DND-41 (cell line): Measurements from ENCODE around the gene DNAH12.
"Not testable (repeated sequence)": the region's sequence is repeated elsewhere in the genome, so short reads cannot be mapped to it uniquely, and the experiment has no call there.

ENCODE experiments used
- ATAC-seq: fragments of 200-7000 bp; cut with Tn5 transposase; 3 replicates; pipeline ENCODE4 v1.9.1; 2021; ENCODE audit warnings: low read depth; ENCODE audit not compliant: insufficient read depth
- DNase-seq: peaks from one replicate; pipeline ENCODE4 v3.0.0-alpha.2; 2020
- H2AFZ ChIP-seq: 2 replicates; pipeline ENCODE4 v1.6.0; 2012; ENCODE audit warnings: low read depth, low read length
- H3K27ac ChIP-seq: 2 replicates; pipeline ENCODE4 v1.5.1; 2012; ENCODE audit warnings: low read length, inconsistent platforms
- H3K27me3 ChIP-seq: fragments of 200-600 bp; sonication (generic); 2 replicates; pipeline ENCODE4 v1.6.0; 2012; ENCODE audit warnings: low read length, mild to moderate bottlenecking, inconsistent platforms; ENCODE audit not compliant: insufficient read depth, poor library complexity
- H3K36me3 ChIP-seq: 2 replicates; pipeline ENCODE4 v1.5.1; 2012; ENCODE audit warnings: low read length, inconsistent platforms; ENCODE audit not compliant: insufficient read depth
- H3K4me1 ChIP-seq: 2 replicates; pipeline ENCODE4 v1.5.1; 2012; ENCODE audit warnings: mild to moderate bottlenecking, low read length; ENCODE audit not compliant: insufficient read depth
- H3K4me2 ChIP-seq: 2 replicates; pipeline ENCODE4 v1.6.0; 2012; ENCODE audit warnings: mild to moderate bottlenecking, moderate library complexity, low read length, inconsistent platforms; ENCODE audit not compliant: insufficient read depth
- H3K4me3 ChIP-seq, 2 experiments: fragments of 200-600 bp in 1 of 2; shearing (Covaris generic) in 1 of 2; 2 replicates each; pipeline ENCODE4 v1.5.1; 2012 to 2016; ENCODE audit warnings: inconsistent platforms in 2 of 2, low read length in 2 of 2, mild to moderate bottlenecking in 2 of 2, low read depth in 1 of 2, moderate library complexity in 1 of 2
- H3K79me2 ChIP-seq: 2 replicates; pipeline ENCODE4 v1.6.0; 2012; ENCODE audit warnings: low read length, inconsistent platforms; ENCODE audit not compliant: insufficient read depth
- H3K9ac ChIP-seq: 2 replicates; pipeline ENCODE4 v1.6.0; 2012; ENCODE audit warnings: low read depth, mild to moderate bottlenecking, inconsistent platforms, low read length, moderate library complexity
- H3K9me3 ChIP-seq: 2 replicates; pipeline ENCODE4 v1.5.1; 2012; ENCODE audit warnings: low read length, moderate library complexity, mild to moderate bottlenecking, inconsistent platforms; ENCODE audit not compliant: insufficient read depth, severe bottlenecking
- H4K20me1 ChIP-seq: 2 replicates; pipeline ENCODE4 v1.6.0; 2012; ENCODE audit warnings: low read length; ENCODE audit not compliant: insufficient read depth
- EZH2 ChIP-seq: IDR thresholded peaks from 3 replicates; pipeline ENCODE4 v1.6.1; 2012; ENCODE audit warnings: borderline replicate concordance, low read depth, mild to moderate bottlenecking, moderate library complexity, low read length, inconsistent platforms; ENCODE audit not compliant: severe bottlenecking
- TF ChIP-seq, protein P1 (sequence below): IDR thresholded peaks from 2 replicates; pipeline ENCODE4 v1.5.1; 2012; ENCODE audit warnings: borderline replicate concordance, low read length, moderate library complexity, mild to moderate bottlenecking; ENCODE audit not compliant: poor library complexity, severe bottlenecking; ENCODE audit errors: extremely low read depth

The DNAH12 gene

GRCh38 chr3:57354768-57355167, 189.4 kb downstream of the DNAH12 start:
- Histone ChIP-seq H2AFZ (no peak overlapping the region), H3K4me2 (no peak overlapping the region), H3K4me1 (no peaks in the 10 kb centered on the region), H3K9me3 (no peaks in the 10 kb centered on the region), H3K79me2 (no peaks in the 10 kb centered on the region), H3K9ac (no peak overlapping the region), H4K20me1 (no peaks in the 10 kb centered on the region), H3K4me3 (no peak overlapping the region), H3K27me3 (no peaks in the 10 kb centered on the region), H3K27ac (no peak overlapping the region), H3K36me3 (no peaks in the 10 kb centered on the region)
- no peak for DNase-seq
- TF ChIP-seq, protein P1, sequence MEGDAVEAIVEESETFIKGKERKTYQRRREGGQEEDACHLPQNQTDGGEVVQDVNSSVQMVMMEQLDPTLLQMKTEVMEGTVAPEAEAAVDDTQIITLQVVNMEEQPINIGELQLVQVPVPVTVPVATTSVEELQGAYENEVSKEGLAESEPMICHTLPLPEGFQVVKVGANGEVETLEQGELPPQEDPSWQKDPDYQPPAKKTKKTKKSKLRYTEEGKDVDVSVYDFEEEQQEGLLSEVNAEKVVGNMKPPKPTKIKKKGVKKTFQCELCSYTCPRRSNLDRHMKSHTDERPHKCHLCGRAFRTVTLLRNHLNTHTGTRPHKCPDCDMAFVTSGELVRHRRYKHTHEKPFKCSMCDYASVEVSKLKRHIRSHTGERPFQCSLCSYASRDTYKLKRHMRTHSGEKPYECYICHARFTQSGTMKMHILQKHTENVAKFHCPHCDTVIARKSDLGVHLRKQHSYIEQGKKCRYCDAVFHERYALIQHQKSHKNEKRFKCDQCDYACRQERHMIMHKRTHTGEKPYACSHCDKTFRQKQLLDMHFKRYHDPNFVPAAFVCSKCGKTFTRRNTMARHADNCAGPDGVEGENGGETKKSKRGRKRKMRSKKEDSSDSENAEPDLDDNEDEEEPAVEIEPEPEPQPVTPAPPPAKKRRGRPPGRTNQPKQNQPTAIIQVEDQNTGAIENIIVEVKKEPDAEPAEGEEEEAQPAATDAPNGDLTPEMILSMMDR: no peak
- TF ChIP-seq EZH2: no peak
- ATAC-seq: no peak

DNA sequence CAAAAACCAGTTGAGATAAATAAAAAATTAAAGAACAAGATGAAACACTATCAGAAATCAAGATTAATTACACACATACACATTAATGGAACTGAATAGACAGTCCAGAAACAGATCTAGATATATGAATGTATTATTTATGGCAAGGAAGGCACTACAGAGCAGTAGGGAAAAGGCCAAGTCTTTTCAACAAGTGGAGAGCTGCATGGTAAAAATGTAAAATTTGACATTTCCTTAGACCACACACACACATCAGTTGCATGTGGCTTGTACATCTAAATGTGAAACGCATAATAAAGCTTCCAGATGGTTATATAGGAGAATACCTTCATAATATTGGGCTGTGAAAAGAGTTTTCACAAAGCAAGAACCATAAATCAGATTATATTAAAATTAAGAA, 193.9 kb downstream of the DNAH12 start:
- Histone ChIP-seq H3K27ac (no peak overlapping the region), H3K79me2 (no peaks in the 10 kb centered on the region), H3K36me3 (no peaks in the 10 kb centered on the region), H2AFZ (no peak overlapping the region), H3K9me3 (no peaks in the 10 kb centered on the region), H3K9ac (no peak overlapping the region), H3K4me1 (no peaks in the 10 kb centered on the region), H4K20me1 (no peaks in the 10 kb centered on the region), H3K4me2 (no peak overlapping the region), H3K27me3 (no peaks in the 10 kb centered on the region), H3K4me3 (no peak overlapping the region)
- TF ChIP-seq, protein P1: no peak
- no peak for TF ChIP-seq EZH2
- ATAC-seq (no peak), DNase-seq (no peak)

DNA sequence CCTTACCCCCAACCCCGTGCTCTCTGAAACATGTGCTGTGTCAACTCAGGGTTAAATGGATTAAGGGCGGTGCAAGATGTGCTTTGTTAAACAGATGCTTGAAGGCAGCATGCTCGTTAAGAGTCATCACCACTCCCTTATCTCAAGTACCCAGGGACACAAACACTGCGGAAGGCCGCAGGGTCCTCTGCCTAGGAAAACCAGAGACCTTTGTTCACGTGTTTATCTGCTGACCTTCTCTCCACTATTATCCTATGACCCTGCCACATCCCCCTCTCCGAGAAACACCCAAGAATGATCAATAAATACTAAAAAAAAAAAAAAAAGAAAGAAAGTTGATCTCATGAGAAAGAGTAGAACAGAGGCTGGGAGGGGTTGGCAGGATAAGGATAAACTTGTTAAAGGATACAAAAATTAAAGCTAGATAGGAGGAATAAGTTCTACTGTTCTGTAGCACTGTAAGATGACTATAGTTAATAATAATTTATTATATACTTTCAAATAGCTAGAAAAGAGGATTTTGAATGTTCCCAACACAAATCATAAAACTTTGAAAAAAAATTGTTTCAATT, 205.0 kb downstream of the DNAH12 start:
- H3K4me1 ChIP-seq, H3K9me3 ChIP-seq, H3K4me2 ChIP-seq, H3K27me3 ChIP-seq, H3K9ac ChIP-seq, DNase-seq, H2AFZ ChIP-seq, ATAC-seq, H4K20me1 ChIP-seq, H3K27ac ChIP-seq, H3K4me3 ChIP-seq, H3K79me2 ChIP-seq, H3K36me3 ChIP-seq: not testable (repeated sequence)

DNA sequence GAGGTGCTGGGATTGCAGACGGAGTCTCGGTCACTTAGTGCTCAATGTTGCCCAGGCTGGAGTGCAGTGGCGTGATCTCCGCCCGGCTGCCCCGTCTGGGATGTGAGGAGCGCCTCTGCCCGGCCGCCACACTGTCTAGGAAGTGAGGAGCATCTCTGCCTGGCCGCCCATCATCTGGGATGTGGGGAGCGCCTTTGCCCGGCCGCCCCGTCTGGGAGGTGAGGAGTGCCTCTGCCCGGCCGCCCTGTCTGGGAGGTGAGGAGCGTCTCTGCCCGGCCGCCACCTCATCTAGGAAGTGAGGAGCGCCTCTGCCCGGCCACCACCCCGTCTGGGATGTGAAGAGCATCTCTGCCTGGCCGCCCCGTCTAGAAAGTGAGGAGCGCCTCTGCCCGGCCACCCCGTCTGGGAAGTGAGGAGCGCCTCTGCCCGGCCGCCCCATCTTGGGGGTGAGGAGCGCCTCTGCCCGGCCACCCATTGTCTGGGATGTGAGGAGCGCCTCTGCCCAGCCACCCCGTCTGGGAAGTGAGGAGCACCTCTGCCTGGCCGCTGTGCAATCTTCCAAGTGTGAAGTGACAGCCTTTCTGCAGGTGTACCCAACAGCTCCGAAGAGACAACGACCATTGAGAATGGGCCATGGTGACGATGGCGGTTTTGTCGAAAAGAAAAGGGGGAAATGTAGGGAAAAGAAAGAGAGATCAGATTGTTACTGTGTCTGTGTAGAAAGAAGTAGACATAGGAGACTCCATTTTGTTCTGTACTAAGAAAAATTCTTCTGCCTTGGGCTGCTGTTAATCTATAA, 205.7 kb downstream of the DNAH12 start:
- H3K4me2 ChIP-seq, H3K9me3 ChIP-seq, H3K4me3 ChIP-seq, H3K9ac ChIP-seq, H3K36me3 ChIP-seq, H3K27me3 ChIP-seq, H2AFZ ChIP-seq, H3K4me1 ChIP-seq, DNase-seq, ATAC-seq, H3K27ac ChIP-seq, H3K79me2 ChIP-seq, H4K20me1 ChIP-seq: not testable (repeated sequence)
